GM08714 (cell line): ENCODE results near the gene CYP2W1.
"Not testable (repeated sequence)": the region's sequence is repeated elsewhere in the genome, so short reads cannot be mapped to it uniquely, and the experiment has no call there.

Experiments
- H3K4me3 ChIP-seq: fragments of 200-500 bp; sonication (Bioruptor generic); 2 replicates; pipeline ENCODE4 v1.5.1; 2014; ENCODE audit warnings: mild to moderate bottlenecking, low read length, inconsistent platforms
- ZNF274 ChIP-seq: IDR thresholded peaks from 2 replicates; pipeline ENCODE4 v1.6.1; 2012; ENCODE audit warnings: mild to moderate bottlenecking, low read depth, low read length

CYP2W1 gene

DNA sequence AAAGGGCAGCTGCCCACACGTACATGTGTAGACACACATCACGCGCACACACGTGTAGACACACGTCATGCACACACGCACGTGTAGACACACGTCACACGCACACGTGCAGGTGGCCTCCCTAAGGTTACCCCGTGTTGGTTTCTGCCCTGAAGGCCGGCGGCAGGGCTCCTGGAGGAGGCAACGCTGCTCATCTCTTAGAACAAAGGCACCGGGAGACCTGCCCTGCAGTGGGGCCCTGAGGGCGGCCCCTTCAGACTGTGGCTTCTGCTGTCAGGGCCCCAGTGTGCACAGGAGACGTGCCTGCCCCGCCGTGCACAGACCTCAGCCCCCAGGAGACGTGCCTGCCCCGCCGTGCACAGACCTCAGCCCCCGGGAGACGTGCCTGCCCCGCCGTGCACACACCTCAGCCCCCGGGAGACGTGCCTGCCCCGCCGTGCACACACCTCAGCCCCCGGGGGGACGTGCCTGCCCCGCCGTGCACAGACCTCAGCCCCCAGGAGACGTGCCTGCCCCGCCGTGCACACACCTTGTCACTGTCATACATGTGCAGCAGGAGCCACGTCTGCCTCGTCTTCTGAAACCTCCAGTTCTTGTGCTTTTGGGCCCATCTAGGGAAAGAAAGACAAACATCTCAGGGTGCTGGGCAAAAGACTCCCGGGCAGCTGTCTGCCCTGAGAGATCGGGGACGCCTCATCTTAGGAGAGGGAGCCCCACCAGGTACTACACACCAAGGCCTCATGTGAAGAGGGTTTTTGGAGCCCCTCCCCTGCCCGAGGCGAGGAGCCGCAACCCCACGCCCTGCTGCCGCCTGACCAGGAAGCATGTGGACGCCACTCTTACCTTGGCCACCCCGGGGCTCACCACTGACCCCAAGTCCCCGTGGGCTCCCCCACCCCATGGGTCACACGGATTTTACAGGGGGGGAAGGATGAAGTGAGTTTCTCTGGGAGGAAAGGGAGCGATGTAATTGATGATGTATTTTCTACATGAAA lies 17.3 kb downstream of the CYP2W1 start:
- TF ChIP-seq ZNF274: no peak
- H3K4me3 ChIP-seq: no peak overlapping the region

DNA sequence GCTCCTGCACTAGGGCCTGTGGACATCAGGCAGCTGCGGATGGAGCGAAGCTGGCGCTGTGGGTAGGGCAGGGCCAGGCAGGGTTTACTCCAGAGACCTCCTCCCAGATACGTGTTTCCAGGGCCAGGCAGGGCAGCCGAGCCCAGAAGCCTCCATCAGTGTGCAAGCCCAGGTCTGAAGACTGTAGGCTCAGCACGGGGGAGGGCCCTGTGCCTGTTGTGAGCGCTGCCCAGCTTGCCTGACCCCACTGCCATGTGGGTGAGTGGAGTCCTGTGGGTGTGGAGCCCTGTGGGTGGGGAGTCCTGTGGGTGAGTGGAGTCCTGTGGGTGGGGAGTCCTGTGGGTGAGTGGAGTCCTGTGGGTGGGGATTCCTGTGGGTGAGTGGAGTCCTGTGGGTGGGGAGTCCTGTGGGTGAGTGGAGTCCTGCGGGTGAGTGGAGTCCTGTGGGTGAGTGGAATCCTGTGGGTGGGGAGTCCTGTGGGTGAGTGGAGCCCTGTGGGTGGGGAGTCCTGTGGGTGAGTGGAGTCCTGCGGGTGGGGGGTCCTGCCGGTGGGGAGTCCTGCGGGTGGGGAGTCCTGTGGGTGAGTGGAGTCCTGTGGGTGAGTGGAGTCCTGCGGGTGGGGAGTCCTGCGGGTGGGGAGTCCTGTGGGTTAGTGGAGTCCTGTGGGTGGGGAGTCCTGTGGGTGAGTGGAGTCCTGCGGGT lies 18.2 kb downstream of the CYP2W1 start:
- not testable (repeated sequence) for H3K4me3 ChIP-seq

DNA sequence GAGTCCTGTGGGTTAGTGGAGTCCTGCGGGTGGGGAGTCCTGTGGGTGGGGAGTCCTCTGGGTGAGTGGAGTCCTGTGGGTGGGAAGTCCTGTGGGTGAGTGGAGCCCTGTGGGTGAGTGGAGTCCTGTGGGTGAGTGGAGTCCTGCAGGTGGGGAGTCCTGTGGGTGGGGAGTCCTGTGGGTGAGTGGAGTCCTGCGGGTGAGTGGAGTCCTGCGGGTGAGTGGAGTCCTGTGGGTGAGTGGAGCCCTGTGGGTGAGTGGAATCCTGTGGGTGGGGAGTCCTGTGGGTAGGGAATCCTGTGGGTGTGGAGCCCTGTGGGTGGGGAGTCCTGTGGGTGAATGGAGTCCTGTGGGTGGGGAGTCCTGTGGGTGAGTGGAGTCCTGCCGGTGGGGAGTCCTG lies 19.0 kb downstream of the CYP2W1 start:
- H3K4me3 ChIP-seq: not testable (repeated sequence)

DNA sequence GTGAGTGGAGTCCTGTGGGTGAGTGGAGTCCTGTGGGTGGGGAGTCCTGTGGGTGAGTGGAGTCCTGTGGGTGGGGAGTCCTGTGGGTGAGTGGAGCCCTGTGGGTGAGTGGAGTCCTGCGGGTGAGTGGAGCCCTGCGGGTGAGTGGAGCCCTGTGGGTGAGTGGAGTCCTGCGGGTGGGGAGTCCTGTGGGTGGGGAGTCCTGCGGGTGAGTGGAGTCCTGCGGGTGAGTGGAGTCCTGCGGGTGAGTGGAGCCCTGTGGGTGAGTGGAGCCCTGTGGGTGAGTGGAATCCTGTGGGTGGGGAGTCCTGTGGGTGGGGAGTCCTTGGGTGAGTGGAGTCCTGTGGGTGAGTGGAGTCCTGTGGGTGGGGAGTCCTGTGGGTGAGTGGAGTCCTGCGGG lies 19.5 kb downstream of the CYP2W1 start:
- H3K4me3 ChIP-seq: not testable (repeated sequence)

DNA sequence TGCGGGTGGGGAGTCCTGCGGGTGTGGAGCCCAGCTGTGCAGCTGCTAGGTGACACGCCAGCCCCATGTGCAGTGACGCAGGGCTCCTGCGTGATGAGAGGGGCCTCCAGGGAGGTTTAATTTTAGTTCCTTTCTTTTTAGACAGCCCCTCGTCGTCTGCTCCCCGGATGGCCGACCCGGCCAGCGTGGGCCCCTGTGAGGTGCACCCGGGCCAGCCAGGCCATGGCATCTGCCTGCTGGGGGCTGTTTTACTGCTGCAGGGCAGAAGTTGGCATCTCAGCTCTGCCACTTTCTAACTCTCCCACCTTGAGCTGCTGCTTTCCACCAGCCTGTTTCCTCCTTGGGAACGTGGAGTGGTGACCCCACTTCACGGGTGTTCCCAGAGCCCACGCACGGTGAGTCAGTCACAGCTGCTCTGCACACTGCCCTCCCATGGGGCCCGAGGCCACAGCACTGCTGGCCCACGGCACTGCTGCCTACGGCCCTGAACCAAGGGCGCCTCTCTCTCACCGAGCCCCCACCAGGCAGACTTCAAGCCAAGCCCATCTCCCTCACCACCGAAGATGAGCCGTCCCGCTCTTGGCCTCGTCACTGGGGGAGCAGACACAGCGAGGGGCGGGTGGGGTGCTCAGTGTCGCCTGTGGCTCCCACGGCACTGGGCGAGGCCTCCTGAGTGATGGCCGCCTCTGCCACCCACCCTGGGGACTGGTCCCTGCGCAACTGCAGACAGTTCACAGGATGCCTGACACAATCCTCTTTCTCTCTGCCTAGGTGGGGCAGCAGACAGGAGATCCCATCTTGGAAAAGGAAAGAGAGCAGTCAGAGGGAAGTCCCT lies 21.3 kb downstream of the CYP2W1 start:
- no peak overlapping the region for H3K4me3 ChIP-seq

DNA sequence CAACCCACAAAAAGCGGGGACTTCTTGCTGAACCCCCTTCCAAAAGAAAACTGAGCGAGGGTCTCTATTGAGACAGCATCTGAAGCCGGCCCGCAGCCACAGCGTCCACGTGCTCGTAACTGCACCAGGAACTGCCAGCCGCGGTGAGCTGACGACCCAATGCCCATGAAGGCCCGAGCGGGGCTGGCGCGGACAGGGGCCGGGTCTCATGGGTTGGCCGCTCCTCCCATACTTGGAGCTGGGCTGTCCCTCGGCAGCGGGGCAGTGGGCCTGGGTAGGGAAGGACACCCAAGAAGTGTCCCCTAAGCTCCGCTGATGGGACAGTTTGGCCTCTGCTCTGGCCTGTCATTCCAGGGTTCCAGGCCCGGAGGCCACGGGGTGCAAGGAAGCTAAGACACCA lies 22.3 kb downstream of the CYP2W1 start:
- no peak for TF ChIP-seq ZNF274

More for the DNA sequence above, 21.3 kb downstream of the CYP2W1 start:
- TF ChIP-seq ZNF274: no peak

DNA sequence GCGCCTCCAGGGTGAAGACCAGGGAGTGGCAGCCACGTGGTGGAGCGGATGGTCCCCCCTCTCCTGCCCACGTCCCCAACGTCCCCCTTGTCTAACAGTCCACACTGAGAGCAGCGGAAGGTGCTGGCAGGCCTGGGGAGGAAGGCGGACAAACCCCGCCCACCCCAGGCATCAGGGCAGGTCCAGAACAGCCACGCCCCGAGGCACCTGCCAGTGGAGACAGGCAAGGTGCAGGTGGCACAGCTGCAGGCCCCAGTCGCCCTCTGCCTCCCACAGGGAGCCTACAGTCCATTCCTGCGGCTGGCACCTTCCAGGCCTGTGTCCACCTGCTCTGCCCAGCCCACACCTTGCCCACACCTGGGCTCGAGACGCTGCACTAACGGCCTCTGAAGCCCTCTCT lies 24.9 kb downstream of the CYP2W1 start:
- no peak overlapping the region for H3K4me3 ChIP-seq
- TF ChIP-seq ZNF274: no peak

More for the DNA sequence above, 22.3 kb downstream of the CYP2W1 start:
- H3K4me3 ChIP-seq: no peak overlapping the region

DNA sequence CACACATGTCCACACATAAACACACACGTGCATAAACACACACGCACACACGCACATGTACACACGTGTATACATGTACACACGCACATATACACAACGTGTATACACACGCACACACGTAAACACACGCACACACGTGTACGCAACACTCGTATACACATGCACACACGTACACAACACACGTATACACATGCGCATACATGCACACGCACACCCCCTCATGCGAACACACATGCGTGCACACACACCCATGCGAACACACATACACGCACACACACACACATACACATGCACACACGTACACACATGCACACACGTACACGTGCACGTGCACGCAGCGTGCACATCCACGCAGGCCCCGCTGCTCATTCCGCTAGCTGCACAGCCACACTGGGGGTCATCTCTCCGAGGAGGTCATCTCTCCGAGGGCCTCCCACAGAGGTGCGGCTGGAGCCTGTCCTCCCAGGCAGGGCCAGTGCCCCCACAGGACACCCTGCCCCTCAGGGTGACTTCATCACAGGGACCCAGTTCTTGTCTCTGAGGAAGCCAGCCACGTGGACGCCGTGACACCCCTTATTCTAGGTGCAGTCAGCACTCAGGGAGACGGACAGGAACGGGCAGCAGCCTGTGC lies 25.9 kb downstream of the CYP2W1 start:
- H3K4me3 ChIP-seq: no peak overlapping the region
- TF ChIP-seq ZNF274: no peak

DNA sequence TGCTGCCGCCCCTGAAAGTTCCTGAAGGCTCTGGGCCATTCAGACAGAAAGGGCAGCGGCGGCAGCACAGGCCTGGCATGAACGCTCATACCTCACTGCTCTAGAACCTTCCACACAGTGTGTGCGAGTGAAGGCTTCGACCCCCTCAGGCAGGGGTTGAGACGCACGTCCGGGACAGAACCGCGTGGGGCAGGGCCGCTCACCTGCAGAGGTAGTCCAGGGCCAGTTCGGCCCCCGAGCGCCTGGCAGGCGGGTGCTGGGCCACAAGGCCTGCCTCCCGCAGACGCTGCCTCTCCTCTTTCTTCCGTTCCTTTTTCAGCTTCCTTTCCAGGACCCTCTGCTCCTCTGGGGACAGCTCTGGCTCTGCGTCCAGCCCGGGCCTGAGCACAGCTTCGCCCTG lies 26.8 kb downstream of the CYP2W1 start:
- no peak overlapping the region for H3K4me3 ChIP-seq
- no peak for TF ChIP-seq ZNF274

DNA sequence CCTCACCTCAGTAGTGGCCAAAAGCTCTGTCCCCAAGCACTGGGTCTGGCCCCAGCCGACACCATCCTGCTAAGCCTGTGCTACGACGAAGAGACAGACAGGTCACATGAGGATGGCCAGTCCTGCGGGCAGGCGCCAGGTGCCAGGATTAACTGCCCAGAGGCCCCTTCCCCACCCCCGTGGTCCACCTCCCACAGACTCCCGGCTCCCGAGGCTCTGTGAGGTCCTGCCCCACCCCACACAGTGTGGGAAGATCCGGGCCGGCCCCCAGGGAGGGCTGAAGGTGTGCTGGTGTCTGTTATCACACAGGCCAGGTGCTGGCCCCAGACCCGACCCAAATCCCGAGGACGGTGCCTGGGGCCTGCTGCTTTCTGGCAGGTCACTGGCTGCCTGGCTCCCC lies 27.2 kb downstream of the CYP2W1 start:
- no peak for TF ChIP-seq ZNF274
- no peak overlapping the region for H3K4me3 ChIP-seq

DNA sequence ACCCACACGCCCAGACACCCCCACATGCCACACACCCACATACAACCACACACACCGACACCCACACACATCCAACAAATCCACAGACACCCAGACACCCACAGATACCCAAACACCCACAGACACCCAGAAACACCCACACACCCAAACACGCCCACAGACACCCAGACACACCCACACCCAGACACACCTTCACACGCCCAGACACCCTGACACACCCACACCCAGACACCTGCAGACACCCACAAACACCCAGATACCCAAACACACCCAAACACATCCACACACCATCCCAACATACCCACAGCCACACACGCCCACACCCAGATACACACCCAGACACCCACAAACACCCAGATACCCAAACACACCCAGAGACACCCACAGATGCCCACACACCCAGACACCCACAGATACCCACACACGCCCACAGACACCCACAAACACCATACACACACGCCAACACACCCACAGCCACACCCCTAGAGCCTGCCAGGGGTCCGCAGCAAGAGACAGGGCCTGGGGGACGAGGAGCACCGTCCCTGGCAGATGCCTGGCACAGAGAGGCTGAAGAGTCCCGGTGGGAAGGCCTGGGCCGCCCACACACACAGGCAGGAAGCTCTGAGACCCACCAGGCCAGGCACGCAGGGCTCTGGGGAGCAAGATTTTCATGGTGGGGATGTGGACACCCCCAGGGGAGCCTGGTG lies 28.5 kb downstream of the CYP2W1 start:
- TF ChIP-seq ZNF274: no peak
- no peak overlapping the region for H3K4me3 ChIP-seq

DNA sequence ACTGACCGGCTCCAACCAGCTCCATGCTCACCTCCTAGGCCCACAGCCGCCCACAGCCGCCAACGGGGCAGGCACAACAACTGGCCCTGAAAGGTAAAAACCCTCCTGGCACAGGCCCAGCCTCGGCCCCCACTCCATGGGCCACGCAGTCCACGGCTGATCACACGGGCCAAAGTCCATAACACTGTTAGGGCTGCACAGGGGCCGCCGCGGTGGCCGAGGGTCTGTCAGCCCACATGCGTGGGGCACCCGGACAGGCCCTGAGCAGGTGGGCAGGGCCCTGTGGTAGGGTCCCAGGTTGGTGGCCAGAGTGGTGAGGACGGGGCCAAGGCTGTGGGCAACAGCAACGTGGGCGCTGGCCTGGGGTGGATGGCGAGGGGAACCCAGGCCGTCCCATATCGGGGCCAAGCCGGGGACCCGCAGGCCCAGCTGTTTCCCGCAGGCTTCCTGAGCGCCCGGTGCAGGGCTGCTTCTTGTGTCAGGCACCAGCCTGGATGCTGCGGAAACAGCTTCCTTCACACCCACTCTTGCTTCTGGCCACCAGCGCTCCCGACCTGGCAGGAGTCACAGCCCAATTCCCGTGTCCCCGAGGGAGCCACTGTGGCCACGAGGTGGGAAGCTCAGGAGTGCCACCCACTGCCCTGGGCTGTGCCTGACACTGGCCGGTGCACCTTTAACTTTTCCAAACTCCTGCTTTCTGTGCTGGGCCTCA lies 29.2 kb downstream of the CYP2W1 start:
- no peak overlapping the region for H3K4me3 ChIP-seq
- TF ChIP-seq ZNF274: no peak

DNA sequence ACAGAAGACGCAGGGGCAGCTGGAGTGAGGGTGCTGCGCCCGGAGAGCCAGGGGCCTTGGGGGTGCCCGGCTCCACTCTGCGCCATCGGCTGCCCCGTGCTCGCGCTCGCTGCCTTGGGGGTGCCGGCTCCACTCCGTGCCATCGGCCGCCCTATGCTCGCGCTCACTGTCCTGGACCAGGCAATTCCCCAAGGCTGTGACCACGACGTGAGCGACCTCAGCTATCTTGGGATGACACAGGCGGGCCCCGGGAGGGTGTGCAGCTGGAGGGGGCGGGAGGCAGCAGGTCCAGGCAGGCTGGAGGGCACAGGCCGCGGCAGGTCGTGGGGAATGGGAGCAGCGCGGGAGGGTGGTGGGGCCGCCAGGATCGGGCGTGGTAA lies 29.7 kb downstream of the CYP2W1 start:
- no peak overlapping the region for H3K4me3 ChIP-seq
- TF ChIP-seq ZNF274: no peak

DNA sequence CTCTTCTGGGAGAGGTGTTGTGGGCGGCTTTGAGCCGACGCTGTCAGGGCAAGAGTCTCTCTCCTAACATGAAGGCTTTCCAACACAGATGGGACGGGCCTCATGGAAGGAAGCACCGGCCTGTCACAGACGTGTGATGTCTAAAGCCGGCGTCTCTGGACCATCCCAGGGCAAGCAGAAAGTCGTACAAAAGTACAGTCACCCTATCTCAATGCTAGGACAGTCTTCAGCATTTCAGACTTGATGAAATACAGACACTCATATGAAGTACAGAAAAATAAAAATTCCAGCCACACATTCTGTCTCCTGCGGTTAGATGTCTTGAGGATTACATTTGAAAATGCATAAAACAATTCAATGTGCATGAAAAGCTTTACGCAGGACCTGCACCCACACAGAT lies 30.6 kb downstream of the CYP2W1 start:
- TF ChIP-seq ZNF274: no peak
- H3K4me3 ChIP-seq: no peak overlapping the region
